DOHH2 (cell line): ENCODE data around the gene DSCAM.

Source experiments
- CTCF ChIP-seq: fragments of 200-600 bp; sonication (generic); IDR thresholded peaks from one replicate; pipeline ENCODE4 v1.5.1; 2014; ENCODE audit warnings: antibody characterized with exemption, mild to moderate bottlenecking, low read depth, low read length; ENCODE audit not compliant: poor library complexity, severe bottlenecking
- EZH2phosphoT487 ChIP-seq: fragments of 200-600 bp; sonication (generic); IDR thresholded peaks from 2 replicates; pipeline ENCODE4 v1.6.1; 2017; ENCODE audit warnings: borderline replicate concordance, mild to moderate bottlenecking, antibody characterized with exemption, low read length, moderate library complexity, mixed read lengths

GRCh38 chr21:40752125-40752524, 94.8 kb downstream of the DSCAM start:
- TF ChIP-seq CTCF (no peak), EZH2phosphoT487 (no peak)
